AG09319 (cell line): Measurements from ENCODE around the gene IVNS1ABP.

Source experiments
- DNase-seq: peaks from one replicate; pipeline ENCODE4 v3.0.0-alpha.2; 2010; ENCODE audit warnings: low read depth; ENCODE audit errors: extremely low read depth
- CTCF ChIP-seq: IDR thresholded peaks from 2 replicates; pipeline ENCODE4 v1.5.1; 2011; ENCODE audit warnings: low read depth, mild to moderate bottlenecking, inconsistent platforms, low read length, moderate library complexity

The IVNS1ABP gene

GRCh38 chr1:185250063-185250462 is 67.0 kb downstream of the IVNS1ABP start:
- DNase-seq: no peak
- no peak for TF ChIP-seq CTCF

- DNase-seq: no peak
- no peak for TF ChIP-seq CTCF
Measured at GRCh38 chr1:185249563-185249962, 67.5 kb downstream of the IVNS1ABP start.
